ENCODE measurements around the gene TYMS. TPM values are rescaled to one million over a fixed set of nuclear protein-coding genes. Genes with fewer than 3 reads are reported as not detected.
A peak's percentile ranks its signal among the peaks of the same experiment; 100 is the strongest.

The TYMS gene
- total and polyA plus RNA-seq, 12 donors = 0.32 to 19.2 (median 3.8) TPM; not detected in 1

- Histone ChIP-seq H3K27me3 (no peaks in the 10 kb centered on the region), H3K36me3 (replicated peaks in 1 of 2) (no peaks in the 10 kb centered on the region), H3K4me1 (replicated peaks in 1 of 2) (peaks cover 0 to 3% of the 10 kb centered on the region in 2 donors), H3K9me3 (replicated peaks in 1 of 3) (no peaks in the 10 kb centered on the region), H3K4me3 (peak overlapping the region in 2 of 4 donors; percentile 55 to 70), H3K27ac (peak overlapping the region in 3 of 5 donors; percentile 76 to 92 (median 86))
- TF ChIP-seq CTCF (IDR thresholded peaks at IDR 0.05) = no peak
- no peak for TF ChIP-seq POLR2A (IDR thresholded peaks at IDR 0.05)
- peak in 2 of 7 donors; percentile 17 to 21 for DNase-seq
- WGBS, 4 donors = 8 to 10% (median 9%) methylated on average over 8 of the region's 8 CpGs
- intact Hi-C loops (cut with DNase I) = no loop called here
Observed at GRCh38 chr18:711310-711656, 53.8 kb downstream of the TYMS start.

- Histone ChIP-seq H3K4me1 (replicated peaks in 1 of 2) (peaks cover 0 to 3% of the 10 kb centered on the region in 2 donors), H3K9me3 (replicated peaks in 1 of 3) (no peaks in the 10 kb centered on the region), H3K36me3 (replicated peaks in 1 of 2) (no peaks in the 10 kb centered on the region), H3K4me3 (peak overlapping the region in 3 of 4 donors; percentile 55 to 76 (median 70)), H3K27ac (peak overlapping the region; percentile 22 to 92 (median 76)), H3K27me3 (no peaks in the 10 kb centered on the region)
- WGBS, 4 donors = 1% methylated on average over 22 to 42 of the region's 42 CpGs
- intact Hi-C loops (cut with DNase I) = no loop called here
- peak; percentile 74 to 89 (median 85) for DNase-seq
- peak in 1 of 2 donors; percentile 54 for TF ChIP-seq POLR2A (IDR thresholded peaks at IDR 0.05)
- no peak for TF ChIP-seq CTCF (IDR thresholded peaks at IDR 0.05)
Observed at GRCh38 chr18:711657-712400, 54.4 kb downstream of the TYMS start.

GRCh38 chr18:712401-713134, 55.1 kb downstream of the TYMS start, which contains the start of gene ENOSF1:
ENOSF1 (minus strand) TSS chr18:712630; CDS start chr18:712587, 43 bp downstream.
- Histone ChIP-seq H3K4me3 (peak within 1 kb of the TSS in 3 of 4 donors; percentile 55 to 76 (median 70)), H3K36me3 (replicated peaks in 1 of 2) (no peaks in the 10 kb centered on the region), H3K27me3 (no peaks in the 10 kb centered on the region), H3K27ac (peak within 1 kb of the TSS; percentile 22 to 92 (median 76)), H3K9me3 (replicated peaks in 1 of 3) (no peaks in the 10 kb centered on the region), H3K4me1 (replicated peaks in 1 of 2) (peaks cover 0 to 3% of the 10 kb centered on the region in 2 donors)
- TF ChIP-seq CTCF (IDR thresholded peaks at IDR 0.05) (peak; percentile 61 to 94 (median 78)), POLR2A (IDR thresholded peaks at IDR 0.05) (peak in 1 of 2 donors; percentile 75)
- DNase-seq = peak; percentile 89 to 92 (median 91)
- intact Hi-C loops (cut with DNase I) = no loop called here
- WGBS, 4 donors = 5 to 6% methylated on average over 56 to 88 of the region's 91 CpGs; no CpG with 5 or more reads in 2 of the 4 donors

GRCh38 chr18:713135-713490, 55.7 kb downstream of the TYMS start:
- WGBS, 4 donors = 75 to 94% (median 93%) methylated on average over 12 to 23 of the region's 23 CpGs
- no peak for TF ChIP-seq POLR2A (IDR thresholded peaks at IDR 0.05)
- no peak for TF ChIP-seq CTCF (IDR thresholded peaks at IDR 0.05)

More at GRCh38 chr18:713135-713490, 55.7 kb downstream of the TYMS start:
- Histone ChIP-seq H3K4me3 (peak overlapping the region in 1 of 4 donors; percentile 70), H3K27ac (peak overlapping the region in 3 of 5 donors; percentile 76 to 92 (median 86)), H3K4me1 (replicated peaks in 1 of 2) (peaks cover 0 to 3% of the 10 kb centered on the region in 2 donors), H3K27me3 (no peaks in the 10 kb centered on the region), H3K36me3 (replicated peaks in 1 of 2) (no peaks in the 10 kb centered on the region), H3K9me3 (replicated peaks in 1 of 3) (no peaks in the 10 kb centered on the region)
- intact Hi-C loops (cut with DNase I) = no loop called here
- peak in 1 of 7 donors; percentile 9 for DNase-seq
